Breast epithelium (tissue), 4 donors: ENCODE measurements around the gene PSMB5. TPM values are rescaled to one million over a fixed set of nuclear protein-coding genes. Genes with fewer than 3 reads are reported as not detected.
A peak's percentile ranks its signal among the peaks of the same experiment; 100 is the strongest.

Experiments
- DNase-seq, 2 donors: peaks; one replicate each; pipeline ENCODE4 v3.0.0-alpha.2; 2019; ENCODE audit warnings: low spot score in 2 of 2
- H3K27ac ChIP-seq, 2 donors: fragments of 200-600 bp; sonication (generic) in 1 of 2; one replicate each; pipeline ENCODE4 v1.5.1; 2016 to 2019; ENCODE audit warnings: mild to moderate bottlenecking in 1 of 2
- H3K27me3 ChIP-seq, 2 donors: fragments of 200-600 bp; sonication (generic) in 1 of 2; one replicate each; pipeline versions ENCODE4 v1.5.1 to v1.6.0; 2017 to 2019; ENCODE audit warnings: control low read depth in 1 of 2, mild to moderate bottlenecking in 1 of 2
- H3K36me3 ChIP-seq: fragments of 200-600 bp; one replicate; pipeline ENCODE4 v1.5.1; 2019
- H3K4me1 ChIP-seq, 2 donors: fragments of 200-600 bp; sonication (generic); one replicate each; pipeline ENCODE4 v1.5.1; 2016 to 2019; ENCODE audit warnings: control low read depth in 1 of 2
- H3K4me3 ChIP-seq, 3 donors: fragments of 200-600 bp; sonication (generic); 1 replicate in 2 of 3; 2 replicates in 1 of 3; pipeline ENCODE4 v1.5.1; 2016 to 2019; ENCODE audit warnings: mild to moderate bottlenecking in 3 of 3, moderate library complexity in 2 of 3
- H3K9me3 ChIP-seq, 2 donors: fragments of 200-600 bp; sonication (generic) in 1 of 2; one replicate each; pipeline ENCODE4 v1.5.1; 2016 to 2019; ENCODE audit warnings: control low read depth in 1 of 2
- CTCF ChIP-seq, 3 donors: fragments of 450-650 bp; IDR thresholded peaks; one replicate each; pipeline ENCODE4 v1.5.1; 2016 to 2017; ENCODE audit warnings: antibody characterized with exemption in 3 of 3, mild to moderate bottlenecking in 3 of 3, moderate library complexity in 3 of 3
- POLR2A ChIP-seq: fragments of 450-650 bp; IDR thresholded peaks from one replicate; pipeline ENCODE4 v1.6.1; 2016; ENCODE audit warnings: antibody characterized with exemption, mild to moderate bottlenecking, moderate library complexity
- POLR2AphosphoS5 ChIP-seq, 3 donors: sonication (generic); formaldehyde crosslinking; IDR thresholded peaks; one replicate each; pipeline ENCODE4 v1.6.1; 2017; ENCODE audit warnings: antibody characterized with exemption in 3 of 3
- intact Hi-C: fragments of 100-400 bp; cut with DNase I; formaldehyde crosslinking; loops from one replicate; pipeline ENCODE4 v1.15.1; 2023; ENCODE audit warnings: low total_unique reads
- total RNA-seq, 3 donors: library from RNA; depleted of rRNA; stranded (reverse); fragments of >200 nt; gene quantifications; one replicate each; pipeline ENCODE4 v1.1.0, GENCODE V29; 2016

PSMB5 gene
- total RNA-seq, result 100 to 1,000 TPM; 120 to 144 (median 129) TPM

GRCh38 chr14:23034498-23035302 is at the start of gene PSMB5:
TSS of gene PSMB5 (minus strand) at chr14:23034900. CDS start at chr14:23034881, 19 bp downstream.
- Histone ChIP-seq H3K27ac (peak within 1 kb of the TSS; percentile 88 to 96), H3K4me3 (peak within 1 kb of the TSS; percentile 71 to 81 (median 78)), H3K9me3 (no peaks in the 10 kb centered on the region), H3K4me1 (peaks cover 5 to 6% of the 10 kb centered on the region in 2 donors), H3K27me3 (no peaks in the 10 kb centered on the region), H3K36me3 (no peaks in the 10 kb centered on the region)
- DNase-seq, result peak; percentile 88 to 91
- intact Hi-C loops, result no loop called here
- TF ChIP-seq POLR2AphosphoS5 (IDR thresholded peaks at IDR 0.05), result peak; percentile 59 to 73 (median 61)
- no peak for TF ChIP-seq POLR2A

GRCh38 chr14:23080474-23080873 is 45.8 kb upstream of the PSMB5 start:
- Histone ChIP-seq H3K4me1 (no peaks in the 10 kb centered on the region), H3K4me3 (no peak overlapping the region), H3K9me3 (no peaks in the 10 kb centered on the region), H3K36me3 (no peaks in the 10 kb centered on the region), H3K27ac (peak overlapping the region; percentile 65 to 84), H3K27me3 (no peaks in the 10 kb centered on the region)
- TF ChIP-seq POLR2AphosphoS5 (IDR thresholded peaks at IDR 0.05) (no peak), POLR2A (no peak), CTCF (IDR thresholded peaks at IDR 0.05) (no peak)
- no peak for DNase-seq
- intact Hi-C loops, result no loop called here

- TF ChIP-seq POLR2A, result no peak
- no peak for TF ChIP-seq CTCF (IDR thresholded peaks at IDR 0.05)
- TF ChIP-seq POLR2AphosphoS5 (IDR thresholded peaks at IDR 0.05), result no peak
- Histone ChIP-seq H3K27me3 (no peaks in the 10 kb centered on the region), H3K4me1 (no peaks in the 10 kb centered on the region), H3K9me3 (no peaks in the 10 kb centered on the region), H3K36me3 (no peaks in the 10 kb centered on the region), H3K27ac (peak overlapping the region; percentile 65 to 84), H3K4me3 (no peak overlapping the region)
- intact Hi-C loops, result no loop called here
- no peak for DNase-seq
Observed at GRCh38 chr14:23079716-23080115, 45.0 kb upstream of the PSMB5 start.

GRCh38 chr14:23078692-23079116 is 44.0 kb upstream of the PSMB5 start:
- no peaks in the 10 kb centered on the region for H3K36me3 ChIP-seq
- no peaks in the 10 kb centered on the region for H3K4me1 ChIP-seq
- H3K4me3 ChIP-seq, result no peak overlapping the region
- intact Hi-C loops, result no loop called here
- TF ChIP-seq POLR2A (no peak), POLR2AphosphoS5 (IDR thresholded peaks at IDR 0.05) (peak in 2 of 3 donors; percentile 67 to 89), CTCF (IDR thresholded peaks at IDR 0.05) (no peak)
- H3K27ac ChIP-seq, result peak overlapping the region; percentile 65 to 84
- H3K27me3 ChIP-seq, result no peaks in the 10 kb centered on the region
- no peak for DNase-seq
- H3K9me3 ChIP-seq, result no peaks in the 10 kb centered on the region

- H3K9me3 ChIP-seq, result no peaks in the 10 kb centered on the region
- intact Hi-C loops, result no loop called here
- H3K4me3 ChIP-seq, result no peak overlapping the region
- no peaks in the 10 kb centered on the region for H3K4me1 ChIP-seq
- peak overlapping the region; percentile 65 to 84 for H3K27ac ChIP-seq
- TF ChIP-seq CTCF (IDR thresholded peaks at IDR 0.05), result no peak
- no peak for TF ChIP-seq POLR2AphosphoS5 (IDR thresholded peaks at IDR 0.05)
- TF ChIP-seq POLR2A, result no peak
- H3K27me3 ChIP-seq, result no peaks in the 10 kb centered on the region
- no peaks in the 10 kb centered on the region for H3K36me3 ChIP-seq
- DNase-seq, result no peak
Observed at GRCh38 chr14:23077962-23078361, 43.3 kb upstream of the PSMB5 start.
